HepG2 (cell line): Measurements from ENCODE around the gene IQCN. TPM values are rescaled to one million over a fixed set of nuclear protein-coding genes. Genes with fewer than 3 reads are reported as not detected.

Source experiments
- AKAP8 ChIP-seq: sonication (generic); formaldehyde crosslinking; IDR thresholded peaks from 2 replicates; pipeline ENCODE4 v1.5.1; 2020; ENCODE audit warnings: mild to moderate bottlenecking, missing genetic modification reagents
- BRCA1 ChIP-seq: sonication (generic); formaldehyde crosslinking; IDR thresholded peaks from 2 replicates; pipeline ENCODE4 v1.4.0; 2020; ENCODE audit warnings: missing genetic modification reagents
- CREM ChIP-seq, 2 experiments: sonication (generic) in 1 of 2; formaldehyde crosslinking in 1 of 2; IDR thresholded peaks; 2 replicates each; pipeline versions ENCODE4 v1.4.0 to v1.6.1; 2016 to 2020; ENCODE audit warnings: antibody characterized with exemption in 1 of 2, mild to moderate bottlenecking in 1 of 2, missing genetic modification reagents in 1 of 2
- HDAC2 ChIP-seq: sonication (generic); formaldehyde crosslinking; IDR thresholded peaks from 2 replicates; pipeline ENCODE4 v1.4.0; 2020; ENCODE audit warnings: missing genetic modification reagents
- HMGXB3 ChIP-seq: sonication (generic); formaldehyde crosslinking; IDR thresholded peaks from 2 replicates; pipeline ENCODE4 v1.4.0; 2020; ENCODE audit warnings: missing genetic modification reagents, borderline replicate concordance
- KDM4B ChIP-seq: sonication (generic); formaldehyde crosslinking; IDR thresholded peaks from 2 replicates; pipeline ENCODE4 v1.4.0; 2020; ENCODE audit warnings: missing genetic modification reagents
- KDM6A ChIP-seq: IDR thresholded peaks from 2 replicates; pipeline ENCODE4 v1.6.1; 2016; ENCODE audit warnings: low read depth
- LBX2 ChIP-seq: sonication (generic); formaldehyde crosslinking; IDR thresholded peaks from 2 replicates; pipeline ENCODE4 v1.5.0; 2020; ENCODE audit warnings: missing genetic modification reagents, mild to moderate bottlenecking, borderline replicate concordance
- PLRG1 ChIP-seq: fragments of 450-650 bp; conservative IDR thresholded peaks from 2 replicates; pipeline ENCODE4 v1.6.1; 2016
- PRDM10 ChIP-seq: sonication (generic); formaldehyde crosslinking; IDR thresholded peaks from 2 replicates; pipeline ENCODE4 v1.4.0; 2020; ENCODE audit warnings: low read depth, missing genetic modification reagents
- SPEN ChIP-seq: sonication (generic); formaldehyde crosslinking; IDR thresholded peaks from 2 replicates; pipeline ENCODE4 v1.5.1; 2020; ENCODE audit warnings: low read depth, mild to moderate bottlenecking, missing genetic modification reagents
- WIZ ChIP-seq: sonication (generic); formaldehyde crosslinking; IDR thresholded peaks from 2 replicates; pipeline ENCODE4 v1.5.1; 2020; ENCODE audit warnings: mild to moderate bottlenecking, missing genetic modification reagents
- ZNF256 ChIP-seq: sonication (generic); formaldehyde crosslinking; conservative IDR thresholded peaks from 2 replicates; pipeline ENCODE4 v1.4.0; 2020; ENCODE audit warnings: missing genetic modification reagents
- ZNF546 ChIP-seq: sonication (generic); formaldehyde crosslinking; conservative IDR thresholded peaks from 2 replicates; pipeline ENCODE4 v1.8.1; 2023; ENCODE audit warnings: mild to moderate bottlenecking, missing genetic modification reagents
- ZNF562 ChIP-seq: sonication (generic); formaldehyde crosslinking; IDR thresholded peaks from 2 replicates; pipeline ENCODE4 v1.8.0; 2022; ENCODE audit warnings: missing genetic modification reagents, borderline replicate concordance
- ZNF619 ChIP-seq: sonication (generic); formaldehyde crosslinking; IDR thresholded peaks from 2 replicates; pipeline ENCODE4 v1.4.0; 2020; ENCODE audit warnings: mild to moderate bottlenecking, missing genetic modification reagents
- ZNF713 ChIP-seq: sonication (generic); formaldehyde crosslinking; IDR thresholded peaks from 2 replicates; pipeline ENCODE4 v1.4.0; 2020; ENCODE audit warnings: mild to moderate bottlenecking, missing genetic modification reagents
- ZNF766 ChIP-seq: sonication (generic); formaldehyde crosslinking; IDR thresholded peaks from 2 replicates; pipeline ENCODE4 v1.5.0; 2020; ENCODE audit warnings: missing genetic modification reagents, borderline replicate concordance
- ZNF773 ChIP-seq: sonication (generic); formaldehyde crosslinking; IDR thresholded peaks from 2 replicates; pipeline ENCODE4 v1.4.0; 2020; ENCODE audit warnings: missing genetic modification reagents, borderline replicate concordance
- ZNF816 ChIP-seq: sonication (generic); formaldehyde crosslinking; IDR thresholded peaks from 2 replicates; pipeline ENCODE4 v1.8.0; 2022; ENCODE audit warnings: missing genetic modification reagents, mild to moderate bottlenecking, borderline replicate concordance
- ZNF878 ChIP-seq: sonication (generic); formaldehyde crosslinking; IDR thresholded peaks from 2 replicates; pipeline ENCODE4 v1.8.1; 2023; ENCODE audit warnings: mild to moderate bottlenecking, missing genetic modification reagents, moderate library complexity
- ZNF879 ChIP-seq: sonication (generic); formaldehyde crosslinking; IDR thresholded peaks from 2 replicates; pipeline ENCODE4 v1.8.1; 2023; ENCODE audit warnings: missing genetic modification reagents
- polyA plus RNA-seq, 8 experiments: library from polyadenylated mRNA; depleted of rRNA in 3 of 8; stranded (reverse) in 7 of 8; unstranded in 1 of 8; fragments of >200 nt; fragmentation: Illumina TruSeq in 4 of 8; extraction: Trizol in 4 of 8; gene quantifications; 2 replicates each; pipeline versions ENCODE4 v1.2.1 to v1.2.3, GENCODE V29; 2011 to 2016; ENCODE audit warnings: low read depth in 4 of 8, missing spikeins in 1 of 8, mixed read lengths in 1 of 8; ENCODE audit not compliant: insufficient read depth in 1 of 8
- total RNA-seq, 5 experiments: library from RNA; depleted of rRNA; stranded (reverse); fragments of >200 nt; fragmentation: Illumina TruSeq; extraction: Trizol; gene quantifications; 2 replicates each; pipeline ENCODE4 v1.2.3, GENCODE V29; 2016; ENCODE audit warnings: low read depth in 1 of 5

The IQCN gene
- total and polyA plus RNA-seq, 2 of the 13 experiments (the other 11 are each of a cell fraction or from before 2014, with no cell fraction given): 0.04 to 0.18 TPM

GRCh38 chr19:18300930-18301717 is 26.9 kb upstream of the IQCN start (continued):
- no peak for TF ChIP-seq HMGXB3 (CRISPR knock-in tag)
- no peak for TF ChIP-seq ZNF766 (CRISPR knock-in tag)
- no peak for TF ChIP-seq ZNF773 (CRISPR knock-in tag)
- no peak for TF ChIP-seq CREM (IDR thresholded peaks at IDR 0.05)
- no peak for TF ChIP-seq CREM (CRISPR knock-in tag; IDR thresholded peaks at IDR 0.05)
- TF ChIP-seq KDM6A (CRISPR knock-in tag): no peak
- no peak for TF ChIP-seq WIZ (CRISPR knock-in tag)
- no peak for TF ChIP-seq PLRG1
- TF ChIP-seq HDAC2 (CRISPR knock-in tag): peak; percentile 35; the same call in 1 of the 2 replicates
- no peak for TF ChIP-seq ZNF713 (CRISPR knock-in tag)
- TF ChIP-seq BRCA1 (CRISPR knock-in tag): no peak
- 0 out of 2 replicates have a peak, but pooled peaks have one; percentile 24 for TF ChIP-seq AKAP8 (CRISPR knock-in tag)
- TF ChIP-seq SPEN (CRISPR knock-in tag): peak; percentile 72
- TF ChIP-seq KDM4B (CRISPR knock-in tag): no peak
- TF ChIP-seq ZNF619 (CRISPR knock-in tag): no peak
- TF ChIP-seq PRDM10 (CRISPR knock-in tag): no peak
- no peak for TF ChIP-seq ZNF256 (CRISPR knock-in tag)
- TF ChIP-seq ZNF562 (CRISPR knock-in tag): no peak
- TF ChIP-seq ZNF546 (CRISPR knock-in tag): no peak
- TF ChIP-seq ZNF879 (CRISPR knock-in tag): no peak
- TF ChIP-seq ZNF816 (CRISPR knock-in tag): no peak
- no peak for TF ChIP-seq LBX2 (CRISPR knock-in tag)
- no peak for TF ChIP-seq ZNF878
